Liver (tissue), 9 donors: ENCODE results near the gene ASPSCR1. TPM values are rescaled to one million over a fixed set of nuclear protein-coding genes. Genes with fewer than 3 reads are reported as not detected.

Source experiments
- DNase-seq: peaks from one replicate; pipeline ENCODE4 v3.0.0-alpha.2; 2017; ENCODE audit warnings: low spot score
- H3K27ac ChIP-seq, 2 donors: one replicate each; pipeline ENCODE4 v1.7.0; 2013; ENCODE audit warnings: inconsistent platforms in 2 of 2, low read length in 2 of 2, control low read depth in 1 of 2, low read depth in 1 of 2, mild to moderate bottlenecking in 1 of 2
- H3K27me3 ChIP-seq, 4 donors: one replicate each; pipeline versions ENCODE4 v1.6.1 to v1.7.0; 2013; ENCODE audit warnings: low read length in 3 of 4, inconsistent platforms in 1 of 4, mild to moderate bottlenecking in 1 of 4, moderate library complexity in 1 of 4; ENCODE audit not compliant: control insufficient read depth in 4 of 4, insufficient read depth in 4 of 4
- H3K36me3 ChIP-seq, 4 donors: one replicate each; pipeline versions ENCODE4 v1.6.1 to v1.7.0; 2013; ENCODE audit warnings: low read length in 3 of 4, mild to moderate bottlenecking in 3 of 4, low read depth in 1 of 4, moderate library complexity in 1 of 4; ENCODE audit not compliant: control insufficient read depth in 4 of 4, insufficient read depth in 3 of 4
- H3K4me1 ChIP-seq, 4 donors: one replicate each; pipeline versions ENCODE4 v1.6.1 to v1.7.0; 2013; ENCODE audit warnings: low read length in 3 of 4, mild to moderate bottlenecking in 3 of 4, moderate library complexity in 1 of 4; ENCODE audit not compliant: control insufficient read depth in 4 of 4, insufficient read depth in 4 of 4
- H3K4me3 ChIP-seq, 3 donors: one replicate each; pipeline versions ENCODE4 v1.6.1 to v1.7.0; 2013; ENCODE audit warnings: low read length in 3 of 3, control low read depth in 1 of 3, low read depth in 1 of 3, mild to moderate bottlenecking in 1 of 3
- H3K9ac ChIP-seq, 2 donors: one replicate each; pipeline ENCODE4 v1.7.0; 2013; ENCODE audit warnings: low read length in 2 of 2, mild to moderate bottlenecking in 2 of 2, moderate library complexity in 2 of 2, control low read depth in 1 of 2, low read depth in 1 of 2
- H3K9me3 ChIP-seq, 4 donors: one replicate each; pipeline versions ENCODE4 v1.6.1 to v1.7.0; 2013; ENCODE audit warnings: low read length in 3 of 4; ENCODE audit not compliant: control insufficient read depth in 4 of 4
- ATF3 ChIP-seq: IDR thresholded peaks from 2 replicates; pipeline ENCODE4 v1.6.1; 2016; ENCODE audit warnings: antibody characterized with exemption
- EGR1 ChIP-seq, 2 donors: IDR thresholded peaks; 2 replicates each; pipeline ENCODE4 v1.6.1; 2016 to 2018; ENCODE audit warnings: antibody characterized with exemption in 2 of 2, low read depth in 2 of 2
- FOXA1 ChIP-seq: IDR thresholded peaks from 2 replicates; pipeline ENCODE4 v1.6.1; 2016; ENCODE audit warnings: antibody characterized with exemption
- FOXA2 ChIP-seq: IDR thresholded peaks from 2 replicates; pipeline ENCODE4 v1.6.1; 2016; ENCODE audit warnings: antibody characterized with exemption
- GABPA ChIP-seq, 2 donors: IDR thresholded peaks in 1 of 2; conservative IDR thresholded peaks in 1 of 2; 2 replicates each; pipeline ENCODE4 v1.6.1; 2016; ENCODE audit warnings: antibody characterized with exemption in 2 of 2, mild to moderate bottlenecking in 1 of 2, moderate library complexity in 1 of 2
- HNF4A ChIP-seq, 2 donors: conservative IDR thresholded peaks; 2 replicates each; pipeline ENCODE4 v1.6.1; 2016; ENCODE audit warnings: antibody characterized with exemption in 2 of 2, mild to moderate bottlenecking in 2 of 2
- HNF4G ChIP-seq: IDR thresholded peaks from 2 replicates; pipeline ENCODE4 v1.6.1; 2016; ENCODE audit warnings: antibody characterized with exemption
- JUND ChIP-seq, 2 donors: IDR thresholded peaks; 2 replicates each; pipeline ENCODE4 v1.6.1; 2016; ENCODE audit warnings: antibody characterized with exemption in 2 of 2
- NR2F2 ChIP-seq: IDR thresholded peaks from 2 replicates; pipeline ENCODE4 v1.6.1; 2016; ENCODE audit warnings: antibody characterized with exemption
- RAD21 ChIP-seq, 2 donors: IDR thresholded peaks; 2 replicates each; pipeline ENCODE4 v1.6.1; 2016; ENCODE audit warnings: antibody characterized with exemption in 2 of 2, mild to moderate bottlenecking in 2 of 2
- RXRA ChIP-seq, 2 donors: IDR thresholded peaks; 2 replicates each; pipeline ENCODE4 v1.6.1; 2017 to 2018; ENCODE audit warnings: antibody characterized with exemption in 2 of 2, mild to moderate bottlenecking in 1 of 2
- SP1 ChIP-seq: IDR thresholded peaks from 2 replicates; pipeline ENCODE4 v1.6.1; 2018; ENCODE audit warnings: antibody characterized with exemption, mild to moderate bottlenecking
- TAF1 ChIP-seq: conservative IDR thresholded peaks from 2 replicates; pipeline ENCODE4 v1.6.1; 2016; ENCODE audit warnings: antibody characterized with exemption, mild to moderate bottlenecking
- YY1 ChIP-seq: IDR thresholded peaks from 2 replicates; pipeline ENCODE4 v1.6.1; 2016; ENCODE audit warnings: antibody characterized with exemption, mild to moderate bottlenecking
- WGBS: extraction: QIAGEN DNeasy Blood & Tissue Kit; methylation state at CpG from one replicate; pipeline ENCODE4 v1.1.7; 2013; 5-methylcytosine and 5-hydroxymethylcytosine counted together
- polyA plus RNA-seq, 2 donors: library from polyadenylated mRNA; stranded (reverse) in 1 of 2; unstranded in 1 of 2; fragments of 200-250 nt in 1 of 2; fragments of >200 nt in 1 of 2; fragmentation: Nextera tagmentation in 1 of 2; extraction: Ambion mirVana in 1 of 2; gene quantifications; one replicate each; pipeline versions ENCODE4 v1.2.1 to v1.2.3, GENCODE V29; 2013 to 2015
- total RNA-seq, 2 donors: library from RNA; depleted of rRNA; stranded (reverse); fragments of >200 nt; gene quantifications; one replicate each; pipeline ENCODE4 v1.2.3, GENCODE V29; 2014
- TF ChIP-seq, protein P1 (sequence below): fragments of 150-350 bp; IDR thresholded peaks from 2 replicates; pipeline ENCODE4 v1.5.1; 2017; ENCODE audit warnings: improper control_type of control experiment, low read depth, low read length; ENCODE audit not compliant: missing input control
- TF ChIP-seq, protein P2 (sequence below): IDR thresholded peaks from 2 replicates; pipeline ENCODE4 v1.6.1; 2016; ENCODE audit warnings: antibody characterized with exemption
- TF ChIP-seq, protein P3 (sequence below): IDR thresholded peaks from 2 replicates; pipeline ENCODE4 v1.6.1; 2016; ENCODE audit warnings: antibody characterized with exemption
- TF ChIP-seq, protein P4 (sequence below): IDR thresholded peaks from 2 replicates; pipeline ENCODE4 v1.6.1; 2016; ENCODE audit warnings: antibody characterized with exemption, mild to moderate bottlenecking
- donor health status: healthy.
- donor health status: healthy.
- donor health status: healthy.
- donor health status: healthy.
- donor health status: healthy.

ASPSCR1 gene
- total and polyA plus RNA-seq, 4 donors, result 17.8 to 26.2 (median 20.4) TPM

GRCh38 chr17:81956607-81957589, 20.5 kb upstream of the ASPSCR1 start:
- Histone ChIP-seq H3K27ac (no peak overlapping the region), H3K4me3 (no peak overlapping the region), H3K9ac (no peak overlapping the region), H3K27me3 (no peaks in the 10 kb centered on the region), H3K4me1 (peaks cover 4 to 20% (median 12%) of the 10 kb centered on the region in 4 donors), H3K9me3 (no peaks in the 10 kb centered on the region), H3K36me3 (no peaks in the 10 kb centered on the region)
- TF ChIP-seq RAD21 (IDR thresholded peaks at IDR 0.05) (no peak), GABPA (IDR thresholded peaks at IDR 0.05 in 1 of 2, conservative IDR thresholded peaks at IDR 0.05 in 1 of 2) (no peak), YY1 (no peak), TAF1 (no peak), SP1 (no peak), FOXA2 (no peak), FOXA1 (no peak), HNF4A (conservative IDR thresholded peaks at IDR 0.05) (no peak), HNF4G (no peak), NR2F2 (no peak), ATF3 (no peak), RXRA (IDR thresholded peaks at IDR 0.05) (no peak), EGR1 (IDR thresholded peaks at IDR 0.05; ENCODE audit: low read depth in 2 of 2) (no peak), JUND (IDR thresholded peaks at IDR 0.05) (no peak)
- TF ChIP-seq, protein P1, sequence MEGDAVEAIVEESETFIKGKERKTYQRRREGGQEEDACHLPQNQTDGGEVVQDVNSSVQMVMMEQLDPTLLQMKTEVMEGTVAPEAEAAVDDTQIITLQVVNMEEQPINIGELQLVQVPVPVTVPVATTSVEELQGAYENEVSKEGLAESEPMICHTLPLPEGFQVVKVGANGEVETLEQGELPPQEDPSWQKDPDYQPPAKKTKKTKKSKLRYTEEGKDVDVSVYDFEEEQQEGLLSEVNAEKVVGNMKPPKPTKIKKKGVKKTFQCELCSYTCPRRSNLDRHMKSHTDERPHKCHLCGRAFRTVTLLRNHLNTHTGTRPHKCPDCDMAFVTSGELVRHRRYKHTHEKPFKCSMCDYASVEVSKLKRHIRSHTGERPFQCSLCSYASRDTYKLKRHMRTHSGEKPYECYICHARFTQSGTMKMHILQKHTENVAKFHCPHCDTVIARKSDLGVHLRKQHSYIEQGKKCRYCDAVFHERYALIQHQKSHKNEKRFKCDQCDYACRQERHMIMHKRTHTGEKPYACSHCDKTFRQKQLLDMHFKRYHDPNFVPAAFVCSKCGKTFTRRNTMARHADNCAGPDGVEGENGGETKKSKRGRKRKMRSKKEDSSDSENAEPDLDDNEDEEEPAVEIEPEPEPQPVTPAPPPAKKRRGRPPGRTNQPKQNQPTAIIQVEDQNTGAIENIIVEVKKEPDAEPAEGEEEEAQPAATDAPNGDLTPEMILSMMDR, result no peak
- TF ChIP-seq, protein P2, sequence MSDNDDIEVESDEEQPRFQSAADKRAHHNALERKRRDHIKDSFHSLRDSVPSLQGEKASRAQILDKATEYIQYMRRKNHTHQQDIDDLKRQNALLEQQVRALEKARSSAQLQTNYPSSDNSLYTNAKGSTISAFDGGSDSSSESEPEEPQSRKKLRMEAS, result no peak
- TF ChIP-seq, protein P3, sequence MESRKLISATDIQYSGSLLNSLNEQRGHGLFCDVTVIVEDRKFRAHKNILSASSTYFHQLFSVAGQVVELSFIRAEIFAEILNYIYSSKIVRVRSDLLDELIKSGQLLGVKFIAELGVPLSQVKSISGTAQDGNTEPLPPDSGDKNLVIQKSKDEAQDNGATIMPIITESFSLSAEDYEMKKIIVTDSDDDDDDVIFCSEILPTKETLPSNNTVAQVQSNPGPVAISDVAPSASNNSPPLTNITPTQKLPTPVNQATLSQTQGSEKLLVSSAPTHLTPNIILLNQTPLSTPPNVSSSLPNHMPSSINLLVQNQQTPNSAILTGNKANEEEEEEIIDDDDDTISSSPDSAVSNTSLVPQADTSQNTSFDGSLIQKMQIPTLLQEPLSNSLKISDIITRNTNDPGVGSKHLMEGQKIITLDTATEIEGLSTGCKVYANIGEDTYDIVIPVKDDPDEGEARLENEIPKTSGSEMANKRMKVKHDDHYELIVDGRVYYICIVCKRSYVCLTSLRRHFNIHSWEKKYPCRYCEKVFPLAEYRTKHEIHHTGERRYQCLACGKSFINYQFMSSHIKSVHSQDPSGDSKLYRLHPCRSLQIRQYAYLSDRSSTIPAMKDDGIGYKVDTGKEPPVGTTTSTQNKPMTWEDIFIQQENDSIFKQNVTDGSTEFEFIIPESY, result no peak
- TF ChIP-seq, protein P4, sequence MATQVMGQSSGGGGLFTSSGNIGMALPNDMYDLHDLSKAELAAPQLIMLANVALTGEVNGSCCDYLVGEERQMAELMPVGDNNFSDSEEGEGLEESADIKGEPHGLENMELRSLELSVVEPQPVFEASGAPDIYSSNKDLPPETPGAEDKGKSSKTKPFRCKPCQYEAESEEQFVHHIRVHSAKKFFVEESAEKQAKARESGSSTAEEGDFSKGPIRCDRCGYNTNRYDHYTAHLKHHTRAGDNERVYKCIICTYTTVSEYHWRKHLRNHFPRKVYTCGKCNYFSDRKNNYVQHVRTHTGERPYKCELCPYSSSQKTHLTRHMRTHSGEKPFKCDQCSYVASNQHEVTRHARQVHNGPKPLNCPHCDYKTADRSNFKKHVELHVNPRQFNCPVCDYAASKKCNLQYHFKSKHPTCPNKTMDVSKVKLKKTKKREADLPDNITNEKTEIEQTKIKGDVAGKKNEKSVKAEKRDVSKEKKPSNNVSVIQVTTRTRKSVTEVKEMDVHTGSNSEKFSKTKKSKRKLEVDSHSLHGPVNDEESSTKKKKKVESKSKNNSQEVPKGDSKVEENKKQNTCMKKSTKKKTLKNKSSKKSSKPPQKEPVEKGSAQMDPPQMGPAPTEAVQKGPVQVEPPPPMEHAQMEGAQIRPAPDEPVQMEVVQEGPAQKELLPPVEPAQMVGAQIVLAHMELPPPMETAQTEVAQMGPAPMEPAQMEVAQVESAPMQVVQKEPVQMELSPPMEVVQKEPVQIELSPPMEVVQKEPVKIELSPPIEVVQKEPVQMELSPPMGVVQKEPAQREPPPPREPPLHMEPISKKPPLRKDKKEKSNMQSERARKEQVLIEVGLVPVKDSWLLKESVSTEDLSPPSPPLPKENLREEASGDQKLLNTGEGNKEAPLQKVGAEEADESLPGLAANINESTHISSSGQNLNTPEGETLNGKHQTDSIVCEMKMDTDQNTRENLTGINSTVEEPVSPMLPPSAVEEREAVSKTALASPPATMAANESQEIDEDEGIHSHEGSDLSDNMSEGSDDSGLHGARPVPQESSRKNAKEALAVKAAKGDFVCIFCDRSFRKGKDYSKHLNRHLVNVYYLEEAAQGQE, result no peak
- WGBS, result 90% methylated on average over 45 of the region's 45 CpGs
- no peak for DNase-seq
